ENCODE results near the gene STAM2. TPM values are rescaled to one million over a fixed set of nuclear protein-coding genes. Genes with fewer than 3 reads are reported as not detected.

The STAM2 gene
- total and polyA plus RNA-seq, 2 donors (not counting 3 experiments of a cell fraction or from before 2014, with no cell fraction given) = 10.1 to 27.5 TPM

DNA sequence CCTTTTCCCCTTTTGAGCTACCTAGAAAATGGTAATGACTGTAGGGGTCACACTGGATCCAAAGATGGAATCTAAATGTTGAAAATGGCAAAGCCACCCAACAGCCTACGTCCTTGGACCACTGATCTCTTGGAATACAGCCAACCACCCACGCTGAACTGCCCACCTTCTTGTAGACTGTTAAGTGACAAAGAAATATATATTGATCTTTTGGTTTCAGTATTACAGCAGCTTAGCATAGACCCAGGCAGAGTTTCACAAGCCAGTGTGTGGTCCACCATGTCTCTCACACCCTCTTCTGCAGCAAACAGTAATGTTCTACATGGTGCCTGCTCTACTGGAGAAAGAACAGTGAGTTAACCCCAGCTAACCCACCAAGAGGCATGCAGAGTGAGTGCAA, 96.9 kb downstream of the STAM2 start:
- Histone ChIP-seq H3K9me3 (replicated peaks; ENCODE audit: control insufficient read depth, insufficient read depth, low read length) (no peaks in the 10 kb centered on the region), H3K4me3 (replicated peaks in 1 of 3; ENCODE audit: insufficient read depth in 1 of 3, low read depth in 1 of 3, low read length in 3 of 3) (no peak overlapping the region), H3K4me2 (ENCODE audit: insufficient read depth, low read length) (no peak overlapping the region), H3K4me1 (ENCODE audit: control insufficient read depth, extremely low read depth, insufficient read depth, low read length) (no peaks in the 10 kb centered on the region), H3K79me2 (ENCODE audit: control insufficient read depth, insufficient read depth, low read length) (no peaks in the 10 kb centered on the region), H3K27me3 (ENCODE audit: control insufficient read depth in 2 of 2, insufficient read depth in 2 of 2, low read length in 2 of 2) (peaks cover 1 to 2% of the 10 kb centered on the region in 2 experiments), H2AFZ (ENCODE audit: low read depth, low read length) (no peak overlapping the region), H4K20me1 (replicated peaks; ENCODE audit: control insufficient read depth, extremely low read depth, insufficient read depth, low read length) (no peaks in the 10 kb centered on the region), H3K9me1 (replicated peaks; ENCODE audit: control insufficient read depth, extremely low read depth, insufficient read depth, low read length) (no peaks in the 10 kb centered on the region), H3K36me3 (ENCODE audit: control insufficient read depth in 2 of 2, extremely low read depth in 1 of 2, insufficient read depth in 2 of 2, low read length in 2 of 2) (no peaks in the 10 kb centered on the region), H3K9ac (replicated peaks; ENCODE audit: extremely low read depth, insufficient read depth, low read length) (no peak overlapping the region), H3K27ac (ENCODE audit: insufficient read depth, low read depth, low read length) (no peak overlapping the region)
- ChIA-PET CTCF (no interaction called here), POLR2A (no interaction called here)
- DNase-seq (ENCODE audit: low read depth, low spot score) (no peak), FAIRE-seq (no peak)
- TF ChIP-seq EZH2 (IDR thresholded peaks at IDR 0.05; ENCODE audit: borderline replicate concordance, low read depth, low read length, severe bottlenecking) (no peak), GATA2 (IDR thresholded peaks at IDR 0.05; ENCODE audit: insufficient read depth, insufficient read length, low read depth, low read length) (no peak), POLR2A (IDR thresholded peaks at IDR 0.05; ENCODE audit: low read depth, low read length) (no peak), JUN (IDR thresholded peaks at IDR 0.05; ENCODE audit: borderline replicate concordance, insufficient read depth, insufficient read length, low read depth) (no peak), FOS (IDR thresholded peaks at IDR 0.05; ENCODE audit: borderline replicate concordance, insufficient read depth, low read length) (no peak), POLR2AphosphoS5 (IDR thresholded peaks at IDR 0.05; ENCODE audit: insufficient read depth, low read depth, low read length) (no peak), CTCF (IDR thresholded peaks at IDR 0.05; ENCODE audit: extremely low read depth in 1 of 2, insufficient read depth in 1 of 2, low read depth in 1 of 2, low read length in 2 of 2) (no peak), MYC (IDR thresholded peaks at IDR 0.05; ENCODE audit: low read depth, low read length) (no peak)
- TF ChIP-seq, protein P1, sequence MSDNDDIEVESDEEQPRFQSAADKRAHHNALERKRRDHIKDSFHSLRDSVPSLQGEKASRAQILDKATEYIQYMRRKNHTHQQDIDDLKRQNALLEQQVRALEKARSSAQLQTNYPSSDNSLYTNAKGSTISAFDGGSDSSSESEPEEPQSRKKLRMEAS (IDR thresholded peaks at IDR 0.05; ENCODE audit: insufficient read depth, insufficient read length) = no peak
- dilution Hi-C loops (cut with MboI; ENCODE audit: extremely low pct_ligation_motif_present, low sequenced_read_pairs) = no loop called here
- no TSS peak for BruUV-seq (replicated peaks)
- intact Hi-C loops (cut with micrococcal nuclease) = no loop called here

Measured in endothelial cell of umbilical vein (primary cell).